Dermis microvascular lymphatic vessel endothelial cell (primary cell): ENCODE measurements around the gene ZFAND3. TPM values are rescaled to one million over a fixed set of nuclear protein-coding genes. Genes with fewer than 3 reads are reported as not detected.

Experiments
- DNase-seq, 2 donors: peaks; one replicate each; pipeline versions ENCODE4 v3.0.0 to v3.0.0-alpha.2; 2010; ENCODE audit warnings: low read depth in 2 of 2
- total RNA-seq: library from RNA; depleted of rRNA; stranded (reverse); fragments of >200 nt; gene quantifications from 2 replicates; pipeline ENCODE4 v1.2.1, GENCODE V29; 2014

The ZFAND3 gene
- total RNA-seq, 1 donor from 2014 or later = 11.7 TPM

DNA sequence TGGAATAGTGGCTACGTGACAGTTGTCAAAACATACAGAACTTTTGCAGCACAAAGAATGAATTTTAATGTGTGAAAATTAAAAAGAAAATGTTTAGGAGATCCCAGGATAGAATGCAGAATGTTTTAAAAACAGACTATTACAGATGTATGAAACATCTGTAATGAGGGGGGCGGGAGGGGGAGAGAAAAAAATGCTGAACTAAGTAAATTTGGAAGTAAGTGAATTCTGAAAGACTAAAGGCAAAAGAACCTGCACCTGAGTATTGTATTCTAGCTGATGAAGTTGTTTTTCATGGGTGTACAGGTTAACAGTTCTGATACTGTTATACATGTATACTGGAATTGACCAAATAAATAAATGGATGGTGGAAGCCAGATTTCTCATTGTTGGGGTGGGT is 178.8 kb downstream of the ZFAND3 start:
- no peak for DNase-seq

DNA sequence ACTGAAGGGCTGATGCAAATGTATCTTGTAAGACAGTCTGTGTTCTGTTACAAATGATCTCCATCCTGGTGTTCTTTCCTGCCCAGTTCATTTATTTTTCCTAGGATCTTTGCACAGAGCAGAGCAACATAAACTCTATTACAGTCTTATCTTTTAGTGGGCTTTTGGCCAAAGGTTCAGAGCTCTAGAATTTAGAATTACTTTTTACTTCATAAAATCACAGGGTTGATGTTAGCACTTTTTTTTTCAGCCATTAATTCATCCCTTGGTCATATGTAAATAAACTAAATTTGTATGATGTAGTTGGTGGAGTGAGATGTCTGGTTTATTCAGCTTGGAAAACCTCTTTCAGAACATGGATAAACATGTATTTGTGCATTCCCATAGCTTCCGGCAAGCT is 181.9 kb downstream of the ZFAND3 start:
- DNase-seq = no peak

DNA sequence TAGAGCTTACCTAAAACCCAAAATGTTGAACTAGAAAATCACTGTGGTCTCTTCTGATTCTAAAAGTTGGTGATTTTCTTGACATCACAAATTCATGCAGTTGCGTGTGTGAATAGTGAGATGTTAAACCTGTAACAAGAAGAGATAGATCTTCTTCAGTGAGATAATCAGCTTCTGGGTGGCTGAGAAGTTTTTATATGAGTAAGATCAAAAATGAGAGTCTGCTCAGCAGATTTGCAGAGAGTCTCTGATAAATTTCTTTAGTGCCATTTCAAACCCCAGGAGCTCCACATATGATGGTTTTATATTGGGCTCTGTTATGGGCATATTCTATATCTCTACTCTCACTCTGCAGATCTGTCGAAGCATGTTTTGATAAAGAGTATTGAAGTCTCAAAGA is 185.4 kb downstream of the ZFAND3 start:
- DNase-seq = no peak

DNA sequence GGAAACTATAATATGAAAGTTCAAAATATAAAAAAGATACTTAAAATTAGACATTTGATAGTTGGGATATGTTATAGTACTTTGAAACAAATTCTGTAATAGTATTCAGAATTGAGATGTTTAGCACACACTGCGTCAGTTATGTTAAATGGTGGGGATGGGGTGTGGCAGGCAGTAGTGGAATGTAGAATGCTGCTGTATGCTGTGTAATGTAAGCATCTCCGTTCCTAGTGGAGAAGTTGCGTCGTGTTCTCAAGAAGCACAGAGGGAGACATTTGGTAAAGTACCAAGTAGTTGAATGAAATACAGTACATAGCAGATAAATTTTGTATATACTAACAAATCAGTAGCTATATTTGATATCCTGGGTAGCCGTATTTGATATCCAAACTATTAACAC is 192.4 kb downstream of the ZFAND3 start:
- no peak for DNase-seq

DNA sequence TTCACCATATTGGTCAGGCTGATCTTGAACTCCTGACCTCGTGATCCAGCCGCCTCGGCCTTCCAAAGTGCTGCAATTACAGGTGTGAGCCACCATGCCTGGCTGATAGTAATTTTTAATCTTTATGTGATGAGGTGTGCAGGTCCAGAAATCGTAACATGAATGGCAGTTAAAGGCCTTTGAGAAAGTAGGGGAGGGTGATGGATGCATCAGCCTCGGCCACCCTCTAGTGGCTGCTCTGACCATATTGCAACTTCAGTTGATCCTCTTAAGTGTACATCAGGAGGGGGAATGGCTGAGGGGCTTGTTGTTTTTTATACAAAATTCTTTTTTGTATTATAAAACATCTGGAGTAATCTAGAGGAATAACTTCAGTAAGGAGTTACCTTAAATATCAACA is 193.0 kb downstream of the ZFAND3 start:
- peak; percentile 43 to 79 for DNase-seq

DNA sequence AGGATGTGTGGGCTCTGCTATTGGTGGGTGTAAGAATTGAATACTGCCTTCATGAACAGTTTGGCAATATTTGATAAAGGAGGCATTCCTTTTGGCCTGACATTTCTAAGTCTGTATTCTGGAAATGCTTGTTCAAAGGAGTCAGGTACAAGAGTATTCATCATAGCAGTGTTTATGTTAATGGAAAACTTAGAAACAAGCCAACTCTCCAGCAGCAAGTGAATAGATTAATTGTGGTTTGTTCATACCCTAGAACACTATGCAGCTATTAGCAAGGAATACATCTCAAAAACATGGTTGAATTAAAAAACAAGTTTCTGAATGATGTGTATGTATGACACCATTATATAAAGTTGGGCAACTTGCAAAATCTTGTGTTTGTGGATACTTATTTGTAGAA is 195.8 kb downstream of the ZFAND3 start:
- DNase-seq = no peak

DNA sequence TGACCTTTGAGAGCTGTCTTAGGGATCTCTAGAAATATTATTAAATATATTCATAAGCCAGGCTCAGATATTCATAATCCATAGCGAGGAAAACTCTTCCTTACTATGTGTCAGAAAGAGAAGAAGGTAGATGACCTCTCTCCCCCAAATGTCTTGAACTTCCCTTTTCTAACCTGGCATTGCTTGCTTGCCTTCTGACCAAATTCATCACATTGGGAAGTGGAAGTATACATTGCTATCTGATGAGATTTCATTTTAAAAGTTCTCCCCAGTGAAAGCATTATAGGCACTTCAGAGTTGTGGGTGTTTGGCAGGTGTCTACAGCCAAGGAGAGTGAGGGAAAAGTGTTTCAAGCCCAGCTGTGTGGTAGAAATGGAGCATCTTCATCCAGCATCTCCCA is 197.3 kb downstream of the ZFAND3 start:
- DNase-seq = no peak

DNA sequence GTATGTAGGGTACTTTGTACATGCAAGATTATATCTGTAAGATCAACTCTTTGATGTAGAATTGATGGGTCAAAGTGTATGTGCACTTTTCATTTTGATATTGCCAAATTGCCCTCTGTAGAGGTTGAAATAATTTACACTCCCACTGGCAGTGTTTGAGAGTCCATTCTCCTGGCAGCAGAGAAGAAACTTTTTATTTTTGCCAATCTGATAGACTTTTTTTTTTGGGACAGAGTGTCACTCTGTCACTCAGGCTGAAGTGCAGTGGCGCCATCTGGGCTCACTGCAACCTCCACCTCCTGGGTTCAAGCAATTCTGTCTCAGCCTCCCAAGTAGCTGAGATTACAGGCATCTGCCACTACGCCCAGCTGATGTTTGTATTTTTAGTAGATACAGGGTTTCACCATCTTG is 199.2 kb downstream of the ZFAND3 start:
- no peak for DNase-seq

DNA sequence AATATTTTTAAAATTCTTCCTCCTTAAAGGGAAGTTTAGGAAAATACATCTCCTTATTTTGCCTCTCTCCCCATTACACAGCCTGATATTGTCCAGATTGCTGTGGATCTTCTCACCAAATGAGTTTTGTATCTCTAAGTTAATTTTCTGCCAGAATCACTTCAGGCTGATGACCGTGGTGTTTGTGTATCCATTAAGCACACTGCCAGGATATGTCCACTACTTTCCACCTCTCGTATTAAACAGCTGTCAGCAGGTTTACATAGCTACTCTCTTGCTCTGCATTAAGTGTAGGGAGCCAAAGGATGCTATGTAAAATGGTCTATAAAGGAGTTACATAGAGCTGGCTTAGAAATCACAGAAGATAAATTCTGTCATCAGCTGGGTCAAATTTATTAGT is 201.1 kb downstream of the ZFAND3 start:
- DNase-seq = no peak

DNA sequence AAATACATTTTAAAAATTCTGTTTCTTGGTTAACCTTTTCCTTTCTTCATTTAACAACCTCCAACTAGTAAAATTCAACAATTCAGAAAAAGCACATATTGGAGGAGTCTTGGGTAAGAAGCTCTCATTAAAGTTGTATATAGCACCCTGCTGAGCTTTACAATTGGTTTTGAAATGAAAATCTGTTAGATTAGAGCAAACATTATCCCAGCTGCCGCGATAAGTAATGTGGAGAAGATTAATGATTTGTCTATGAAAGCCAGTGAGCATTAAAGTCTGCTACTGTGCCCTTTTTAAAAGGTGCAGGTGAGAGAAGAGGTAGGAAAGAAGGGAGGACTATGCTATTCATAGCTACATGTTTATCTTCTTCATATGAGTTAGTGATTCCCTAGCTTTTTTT is 201.5 kb downstream of the ZFAND3 start:
- DNase-seq = no peak

DNA sequence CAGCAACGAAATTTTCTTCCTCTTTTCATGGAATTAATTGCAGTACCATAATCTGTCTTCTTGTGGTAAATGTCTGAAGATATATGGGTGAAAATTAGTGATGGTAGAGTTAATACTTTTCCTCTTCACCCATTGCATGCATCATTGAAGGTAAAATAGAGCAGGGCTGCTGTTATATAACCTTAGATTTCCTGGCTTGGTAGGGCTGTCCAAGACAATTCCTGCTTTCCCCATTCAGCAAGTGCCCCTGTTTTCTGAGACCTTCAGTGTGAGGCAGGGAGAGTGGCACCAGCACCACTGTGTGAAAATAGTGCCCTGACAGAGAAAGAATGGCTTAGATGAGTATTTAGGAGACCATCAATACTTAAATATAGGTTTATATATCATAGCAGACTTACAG is 202.0 kb downstream of the ZFAND3 start:
- DNase-seq = no peak

DNA sequence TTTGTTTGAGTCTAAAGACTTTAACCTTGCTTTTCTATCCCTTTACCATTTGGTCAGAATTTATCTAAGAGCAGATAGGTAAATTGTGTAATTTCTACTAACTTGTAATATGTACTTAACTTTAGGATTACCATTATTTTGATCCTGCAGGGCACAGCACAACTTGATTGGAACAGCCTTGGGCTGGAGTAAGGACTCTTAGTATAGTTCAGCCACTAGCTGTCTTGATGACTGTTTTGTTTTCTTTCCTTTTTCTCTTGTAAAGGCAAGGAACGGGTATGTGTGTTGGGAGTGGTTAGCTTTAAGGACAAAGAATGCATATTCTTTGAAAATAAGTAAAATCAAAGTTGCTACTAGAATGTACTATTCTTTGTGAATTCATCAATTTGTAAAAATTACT is 203.2 kb downstream of the ZFAND3 start:
- no peak for DNase-seq

DNA sequence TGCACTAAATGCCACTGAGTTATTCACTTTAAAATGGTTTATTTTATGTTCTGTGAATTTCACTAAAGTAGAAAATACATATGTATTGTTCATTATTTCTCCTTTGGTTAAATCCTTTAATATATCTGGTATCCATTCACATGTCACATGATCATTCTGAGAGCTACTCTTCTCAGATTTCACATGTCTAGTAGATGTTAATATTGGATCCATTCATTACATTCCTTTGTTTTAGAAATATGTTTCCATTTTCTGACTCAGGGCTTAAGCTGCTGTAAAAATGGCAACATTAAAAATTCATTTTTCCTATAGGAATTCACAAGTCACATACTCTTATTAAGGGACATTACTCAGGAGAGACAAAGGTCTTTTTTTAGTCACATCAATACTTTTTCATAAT is 205.4 kb downstream of the ZFAND3 start:
- DNase-seq = no peak

DNA sequence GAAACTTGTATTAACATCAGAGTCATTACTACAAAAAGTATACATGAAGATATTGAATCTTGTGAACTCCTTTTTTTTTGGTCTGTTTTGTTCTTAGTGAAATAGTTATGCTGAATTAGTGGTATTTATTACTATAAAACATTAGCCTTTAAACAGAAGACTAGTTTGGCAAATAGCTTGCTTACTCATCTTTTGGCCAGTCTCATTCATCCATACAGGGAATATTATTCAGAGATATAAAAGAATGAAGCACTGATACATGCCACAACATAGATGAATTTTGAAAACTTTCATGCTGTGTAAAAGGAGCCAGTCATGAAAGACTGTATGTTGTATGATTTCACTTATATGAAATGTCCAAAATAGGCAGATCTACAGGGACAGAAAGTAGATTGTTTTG is 205.9 kb downstream of the ZFAND3 start:
- no peak for DNase-seq

DNA sequence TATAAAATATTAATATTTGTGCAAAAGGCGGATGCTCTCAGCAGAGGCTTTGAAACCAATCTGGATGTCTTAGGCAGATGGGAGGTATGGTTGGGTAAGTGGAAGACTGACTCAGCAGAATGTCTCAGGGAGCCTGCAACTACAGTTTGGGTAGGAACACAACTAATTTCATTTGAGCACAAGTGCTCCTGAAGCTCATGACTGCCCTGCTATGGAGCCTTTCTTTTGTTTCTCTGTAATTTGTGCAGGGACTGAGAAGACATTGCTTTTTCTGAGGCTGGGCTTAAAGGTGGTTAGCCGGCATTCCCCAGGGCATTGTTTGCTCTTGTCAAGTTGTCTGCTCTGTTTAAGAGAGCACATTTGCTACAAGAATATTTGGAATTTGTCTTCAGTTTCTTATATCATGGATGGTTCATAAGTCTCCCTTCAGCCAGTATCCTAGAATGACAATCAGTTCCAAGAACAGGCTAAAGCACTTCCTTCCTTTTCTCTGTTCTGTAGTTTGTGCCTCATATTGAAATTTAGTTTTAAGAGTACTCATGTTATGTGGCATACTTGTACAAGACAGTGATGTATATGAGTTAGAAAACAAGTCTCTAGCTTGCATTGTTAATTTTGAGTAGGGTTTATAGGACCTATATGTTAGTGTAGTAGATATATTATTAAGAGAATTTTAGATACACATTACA is 208.3 kb downstream of the ZFAND3 start:
- DNase-seq = peak in 1 of 2 donors; percentile 7

DNA sequence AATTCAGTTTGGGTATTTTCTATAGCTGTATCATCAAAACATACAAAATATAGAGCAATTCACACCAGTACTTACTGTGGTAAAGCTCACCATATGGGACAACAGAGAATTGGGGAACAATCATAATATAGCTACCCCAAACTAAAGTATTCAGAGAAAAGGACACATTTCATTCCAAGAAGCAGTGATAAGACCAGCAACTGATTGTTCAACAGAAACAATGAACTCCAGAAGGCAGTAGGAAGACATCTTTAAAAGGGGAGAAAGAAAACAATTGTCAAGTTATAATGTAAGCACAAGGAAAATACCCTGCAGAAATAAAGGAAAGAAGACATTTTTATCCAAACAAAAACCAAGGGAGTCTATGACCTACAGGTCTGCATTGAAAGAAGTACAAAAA is 210.9 kb downstream of the ZFAND3 start:
- DNase-seq = no peak

DNA sequence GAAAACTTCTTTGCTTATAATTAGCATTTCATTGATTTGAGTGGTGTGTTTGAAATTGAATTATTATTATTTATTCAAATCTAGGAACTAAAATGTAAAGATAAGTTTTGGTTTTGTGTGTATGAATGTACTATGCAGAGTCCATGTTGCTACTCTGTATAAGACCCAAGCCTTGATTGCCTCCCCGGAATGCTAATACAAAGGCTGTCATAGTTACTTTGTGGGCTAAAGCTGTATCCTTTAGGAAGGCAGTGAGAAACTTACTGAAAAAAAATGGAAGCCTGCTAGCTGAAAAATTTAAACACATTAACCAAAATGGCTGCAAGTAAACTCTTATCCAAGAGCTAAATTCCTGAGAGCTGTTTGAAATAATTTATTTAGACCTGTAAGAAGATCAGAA is 213.3 kb downstream of the ZFAND3 start:
- DNase-seq = no peak

DNA sequence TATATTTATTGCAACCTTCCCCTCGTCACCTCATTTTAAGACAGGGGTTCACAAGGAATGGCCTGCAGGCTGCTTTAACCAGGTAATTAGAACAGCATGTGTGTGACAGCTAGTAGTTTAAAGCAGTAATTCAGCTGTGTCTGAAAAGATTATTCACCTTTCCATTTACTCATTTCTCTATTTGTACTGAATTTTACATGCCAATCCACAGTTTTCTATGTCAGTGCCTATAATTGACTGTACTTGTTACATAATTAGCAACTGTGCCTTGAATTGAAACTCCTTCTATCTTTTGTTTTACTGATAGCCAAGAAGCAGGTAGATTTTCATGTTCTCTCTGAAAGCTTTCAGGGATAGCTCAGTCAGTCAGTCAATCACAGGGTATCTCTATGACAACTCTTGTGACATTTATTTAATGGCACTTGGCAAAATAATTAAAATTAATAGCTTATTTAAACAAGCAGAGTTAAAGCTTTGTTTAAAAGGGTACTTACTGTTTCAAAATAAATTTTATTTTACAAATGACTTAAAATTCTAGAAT is 214.0 kb downstream of the ZFAND3 start:
- no peak for DNase-seq

DNA sequence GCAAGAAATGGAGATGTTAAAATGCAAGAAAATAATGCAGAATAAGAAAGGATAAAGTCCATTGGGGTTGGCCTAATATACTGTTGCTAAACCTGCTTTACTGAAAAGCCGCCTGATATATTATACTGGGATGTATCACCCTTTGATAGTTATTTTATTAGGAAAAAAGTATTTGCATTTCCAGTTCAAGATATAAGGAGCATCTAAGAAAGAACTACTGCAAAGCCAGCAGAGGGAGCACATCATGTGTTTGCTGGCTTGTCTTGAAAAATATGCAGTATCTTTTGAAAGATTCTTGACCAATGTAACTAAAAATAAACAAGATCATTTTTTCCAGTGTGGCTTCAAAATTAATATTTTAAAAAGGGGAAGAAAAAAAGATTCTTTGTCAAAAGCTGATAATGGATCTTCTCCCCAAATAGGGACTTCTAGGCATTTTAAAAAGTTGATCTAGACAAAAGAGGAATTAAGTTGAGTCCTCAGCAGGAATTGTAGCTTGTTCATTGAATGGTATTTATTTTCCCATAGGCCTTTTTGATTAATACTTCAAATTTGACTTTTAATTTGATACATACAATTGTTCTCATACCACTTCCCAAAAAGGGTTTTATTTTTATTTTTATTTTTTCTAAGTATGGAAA is 214.9 kb downstream of the ZFAND3 start:
- DNase-seq = peak in 1 of 2 donors; percentile 55

DNA sequence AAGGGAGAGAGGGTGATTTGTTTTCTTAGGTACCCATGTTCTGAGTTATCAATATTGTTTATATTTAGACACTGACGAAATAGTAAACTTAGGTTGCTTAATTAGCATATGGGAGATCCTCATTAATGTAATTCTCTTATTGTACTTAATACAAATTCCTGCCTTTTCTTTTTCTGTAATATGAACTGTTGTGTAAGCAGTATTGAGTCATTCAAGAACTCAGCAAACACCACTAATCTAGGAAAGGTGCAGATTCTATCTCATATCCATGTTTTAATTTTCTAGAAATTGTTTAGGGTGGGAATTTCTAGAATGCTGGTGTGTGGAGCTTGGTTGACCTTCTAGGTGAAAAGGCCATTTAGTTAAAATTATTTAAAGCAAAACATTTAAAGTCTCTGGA is 216.0 kb downstream of the ZFAND3 start:
- no peak for DNase-seq

DNA sequence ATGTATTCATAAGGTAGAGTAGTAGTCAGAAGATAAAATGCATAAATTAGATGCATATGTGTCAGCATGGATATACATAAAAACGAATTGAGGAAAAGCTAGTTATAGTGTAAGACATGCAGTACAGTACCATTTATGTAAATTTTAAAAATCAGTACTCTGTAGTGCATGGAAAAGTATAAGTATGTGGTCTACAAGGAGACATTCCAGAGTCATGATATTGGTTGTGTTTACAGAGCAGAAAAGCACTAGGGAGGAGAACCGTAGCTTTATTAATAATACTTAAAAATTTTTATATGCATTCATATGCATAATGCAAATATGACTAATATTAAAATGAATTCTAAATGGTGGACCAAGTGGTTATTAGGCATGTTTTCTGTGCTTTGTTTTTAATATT is 220.0 kb downstream of the ZFAND3 start:
- no peak for DNase-seq

DNA sequence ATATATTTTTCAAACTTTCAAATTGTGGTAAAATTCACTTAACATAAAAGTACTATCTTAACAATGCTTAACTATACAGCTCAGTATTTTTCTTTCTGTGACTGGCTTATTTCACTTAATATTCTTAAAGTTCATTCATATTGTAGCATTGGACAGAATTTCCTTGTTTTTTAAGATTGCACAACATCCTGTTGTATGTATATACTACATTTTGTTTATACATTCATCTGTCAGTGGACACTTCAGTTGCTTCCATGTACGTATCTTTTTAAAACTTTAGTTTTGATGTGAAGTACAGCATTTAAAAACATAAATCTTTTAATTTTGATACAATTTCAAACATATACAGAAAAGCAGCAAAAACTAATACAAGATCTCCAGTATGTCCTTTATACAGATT is 220.7 kb downstream of the ZFAND3 start:
- no peak for DNase-seq

DNA sequence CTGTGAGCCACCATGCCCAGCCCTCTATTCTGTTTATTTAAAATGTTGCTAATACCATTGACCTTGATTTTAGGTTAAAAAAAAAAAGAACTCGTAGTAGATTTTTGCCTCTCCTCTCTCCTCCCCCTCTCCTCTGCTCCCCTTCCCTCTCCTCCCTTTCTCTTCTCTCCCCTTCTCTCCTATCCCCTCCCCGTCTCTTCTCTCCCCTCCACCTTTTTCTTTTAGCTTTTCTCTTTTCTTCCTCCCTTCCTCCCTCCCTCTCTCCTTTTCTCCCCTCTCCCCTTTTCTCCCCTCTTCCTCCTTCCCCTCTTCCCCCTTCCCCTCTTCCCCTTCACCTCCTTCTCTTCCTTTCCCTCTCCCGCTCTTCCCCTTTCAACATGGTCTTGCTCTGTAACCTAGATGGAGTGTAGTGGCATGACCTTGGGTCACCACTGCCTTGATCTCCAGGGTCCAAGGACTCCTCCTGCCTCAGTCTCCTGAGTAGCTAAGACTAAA is 223.8 kb downstream of the ZFAND3 start:
- DNase-seq = no peak
